ENCODE data around the gene BCAS1. TPM values are rescaled to one million over a fixed set of nuclear protein-coding genes. Genes with fewer than 3 reads are reported as not detected.

BCAS1 gene
- total RNA-seq, 1 experiment from 2014 or later, result 42.4 TPM

- DNase-seq (ENCODE audit: low spot score), result no peak
Measured at GRCh38 chr20:53962388-53962787, 108.0 kb downstream of the BCAS1 start.

- no peak for DNase-seq (ENCODE audit: low spot score)
Measured at GRCh38 chr20:53961527-53961926, 108.9 kb downstream of the BCAS1 start.

DNA sequence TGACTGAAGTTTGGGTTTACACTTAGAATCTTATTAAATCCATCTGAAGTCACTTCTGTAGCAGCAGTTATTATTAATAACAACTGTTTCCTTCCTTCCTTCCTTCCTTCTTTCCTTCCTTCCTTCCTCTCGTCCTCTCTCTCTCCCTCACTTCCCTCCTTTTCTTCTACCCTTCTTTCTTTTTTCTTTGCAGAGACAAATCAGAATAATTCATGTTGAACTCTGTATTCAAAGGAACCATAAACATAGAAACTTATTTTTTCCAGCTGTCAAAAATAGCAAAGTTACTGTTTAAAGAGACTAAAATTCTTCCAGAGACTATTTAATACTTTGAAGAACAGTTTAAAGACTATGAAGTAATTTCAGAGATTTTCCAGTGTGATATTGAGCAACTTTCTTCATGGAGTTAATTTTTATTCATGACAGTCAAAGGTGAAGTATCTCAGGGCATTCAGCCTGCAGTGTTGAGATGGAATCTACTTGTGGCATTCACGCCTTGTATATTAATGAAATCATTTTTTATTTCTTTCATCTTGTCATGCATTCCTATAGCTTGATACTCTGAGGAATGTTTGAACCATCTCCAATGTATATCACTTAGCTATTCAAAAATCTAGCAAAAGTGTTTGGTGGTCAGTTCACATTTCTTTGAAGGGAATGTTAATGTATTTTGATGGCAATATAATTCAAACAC, 109.7 kb downstream of the BCAS1 start:
- no peak for DNase-seq (ENCODE audit: low spot score)

DNA sequence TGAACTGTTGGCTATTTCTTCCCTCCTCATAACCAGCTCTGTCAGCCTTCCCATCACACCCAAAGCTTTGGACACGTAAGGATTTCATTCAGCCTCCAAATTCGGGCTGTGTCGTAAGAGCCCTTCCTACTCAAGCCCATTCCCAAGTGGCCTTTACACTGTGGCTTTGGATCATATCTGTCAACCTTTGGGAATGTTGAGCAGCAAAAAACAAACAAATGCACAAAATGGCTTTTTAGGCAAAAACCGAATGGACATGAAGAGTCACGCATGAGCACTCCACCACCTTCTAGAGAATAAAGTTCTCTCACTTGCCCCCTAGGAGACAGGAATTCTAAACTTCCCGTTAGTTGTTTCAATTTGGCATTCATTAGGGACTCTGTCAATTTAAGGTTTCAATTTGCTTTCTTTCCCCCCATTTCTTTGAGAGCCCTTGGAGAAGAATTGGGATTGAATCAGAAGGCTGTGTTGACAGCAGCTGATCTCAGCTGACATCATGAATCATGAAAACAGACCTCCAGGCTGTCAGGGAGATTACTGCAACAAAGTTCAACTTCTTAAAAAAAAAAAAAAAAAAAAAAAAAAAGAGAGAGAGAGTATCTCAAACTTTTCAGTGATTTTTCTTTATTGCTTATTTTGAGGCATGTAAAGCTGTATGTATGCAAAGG, 110.3 kb downstream of the BCAS1 start:
- no peak for DNase-seq (ENCODE audit: low spot score)

GRCh38 chr20:53958260-53958659, 112.1 kb downstream of the BCAS1 start:
- DNase-seq (ENCODE audit: low spot score), result no peak

GRCh38 chr20:53957451-53958172, 112.8 kb downstream of the BCAS1 start:
- DNase-seq (ENCODE audit: low spot score), result no peak

GRCh38 chr20:53956013-53956715, 114.2 kb downstream of the BCAS1 start:
- DNase-seq (ENCODE audit: low spot score), result no peak

- DNase-seq (ENCODE audit: low spot score), result no peak
Measured at GRCh38 chr20:53954723-53955658, 115.4 kb downstream of the BCAS1 start.

DNA sequence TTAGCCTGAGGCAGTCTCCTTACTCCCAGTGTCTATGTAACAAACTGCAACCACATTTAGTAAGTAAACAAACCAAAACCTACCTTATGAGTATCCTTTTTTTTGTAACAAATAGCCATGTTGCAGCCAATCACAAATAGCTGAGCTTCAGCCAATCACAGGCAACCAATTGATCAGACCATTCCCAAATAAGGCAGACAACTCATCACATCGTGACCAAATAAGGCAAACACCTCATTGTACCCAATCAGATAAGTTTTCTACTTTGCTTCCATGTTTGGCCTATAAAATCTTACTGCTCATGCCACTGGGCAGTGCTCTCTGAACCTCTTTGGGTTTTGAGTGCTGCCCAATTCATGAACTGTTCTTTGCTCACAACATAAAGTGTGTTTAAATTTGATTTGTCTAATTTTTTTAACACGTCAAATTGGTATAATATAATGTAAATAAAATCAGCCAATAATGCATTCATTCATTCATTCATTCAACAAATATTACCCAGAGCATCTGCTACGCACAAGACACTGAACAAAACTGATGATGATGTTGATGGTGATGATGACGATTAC, 117.8 kb downstream of the BCAS1 start:
- DNase-seq (ENCODE audit: low spot score), result no peak

GRCh38 chr20:53950578-53950977, 119.8 kb downstream of the BCAS1 start:
- no peak for DNase-seq (ENCODE audit: low spot score)

GRCh38 chr20:53950031-53950430, 120.4 kb downstream of the BCAS1 start:
- DNase-seq (ENCODE audit: low spot score), result no peak

- DNase-seq (ENCODE audit: low spot score), result peak; percentile 93
Measured at GRCh38 chr20:53949319-53949839, 121.0 kb downstream of the BCAS1 start.

DNA sequence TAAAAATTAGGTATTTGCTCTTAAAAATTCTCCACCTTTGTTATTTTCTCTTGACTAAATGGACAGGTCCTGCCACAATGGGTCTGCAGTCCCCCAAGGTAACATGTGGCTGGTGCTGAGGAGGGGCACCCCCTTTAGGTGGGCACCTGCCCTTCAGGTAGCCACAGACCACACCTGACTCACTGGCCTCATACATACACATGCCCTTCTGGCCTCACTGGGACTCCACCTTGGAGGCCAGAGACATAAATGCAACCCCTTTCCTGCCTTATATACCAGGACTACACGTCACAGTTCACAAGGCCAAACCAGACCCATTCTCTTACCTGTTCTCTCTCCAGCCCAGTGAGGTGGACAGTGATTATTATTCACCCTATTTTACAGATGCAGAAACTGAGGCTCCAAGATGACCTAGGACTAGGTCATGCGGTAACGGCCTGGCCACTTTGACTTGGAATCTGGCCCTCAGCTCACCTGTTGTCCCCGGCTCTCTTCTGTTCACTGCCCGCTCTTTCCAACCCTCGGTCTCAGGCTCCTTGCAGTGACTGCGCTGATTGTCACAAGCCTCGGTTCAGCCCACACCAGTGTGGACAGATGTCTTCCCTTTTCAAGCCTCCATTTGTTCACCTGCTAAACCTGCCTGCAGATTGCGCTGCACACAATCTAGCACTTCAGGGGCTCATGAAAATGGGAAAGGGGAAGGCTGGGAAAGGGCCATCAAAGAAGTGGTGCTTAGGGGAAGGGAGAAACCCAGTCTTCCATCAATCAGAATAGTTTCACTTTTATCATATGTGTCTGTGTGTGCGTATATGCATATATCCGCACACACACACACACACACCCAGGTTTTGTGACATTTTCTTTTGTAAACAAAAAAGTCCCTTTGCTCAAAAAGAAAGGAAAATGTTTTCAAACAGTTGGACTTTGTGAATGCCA, 121.7 kb downstream of the BCAS1 start:
- no peak for DNase-seq (ENCODE audit: low spot score)

DNA sequence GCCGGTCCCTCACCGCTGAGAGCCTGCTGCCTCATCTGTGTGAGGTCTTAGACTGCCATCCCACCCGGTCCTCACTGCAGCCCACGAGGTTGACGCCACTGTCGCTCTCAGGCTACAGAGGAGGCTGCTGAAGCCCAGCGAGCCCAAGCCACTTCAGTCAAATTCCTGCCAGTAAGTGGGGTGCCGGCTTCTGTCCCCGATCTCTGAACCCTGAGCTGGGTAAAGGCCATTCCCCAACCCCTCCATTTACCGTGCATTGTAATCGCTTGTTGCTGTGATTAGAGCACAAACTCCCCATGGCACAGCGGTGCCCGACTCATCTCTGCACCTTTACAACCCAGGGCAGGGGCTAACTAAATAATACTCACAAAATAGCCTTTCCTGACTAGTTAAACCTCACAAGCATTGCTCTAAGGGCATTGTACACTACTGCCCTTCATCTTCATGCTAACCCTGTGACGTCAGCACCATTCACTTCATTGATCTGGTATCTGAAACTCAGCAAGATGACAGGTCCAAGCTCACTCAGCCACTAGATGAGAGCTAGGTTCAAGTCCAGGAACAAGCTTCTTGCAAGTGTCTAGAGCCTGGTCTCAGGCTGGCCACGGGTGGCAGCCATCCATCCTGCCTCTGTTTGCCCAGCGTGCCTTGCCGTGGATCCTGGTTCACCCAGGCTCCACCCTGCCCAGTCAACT, 122.7 kb downstream of the BCAS1 start:
- DNase-seq (ENCODE audit: low spot score), result no peak

- no peak for DNase-seq (ENCODE audit: low spot score)
Measured at GRCh38 chr20:53946106-53946505, 124.3 kb downstream of the BCAS1 start.

DNA sequence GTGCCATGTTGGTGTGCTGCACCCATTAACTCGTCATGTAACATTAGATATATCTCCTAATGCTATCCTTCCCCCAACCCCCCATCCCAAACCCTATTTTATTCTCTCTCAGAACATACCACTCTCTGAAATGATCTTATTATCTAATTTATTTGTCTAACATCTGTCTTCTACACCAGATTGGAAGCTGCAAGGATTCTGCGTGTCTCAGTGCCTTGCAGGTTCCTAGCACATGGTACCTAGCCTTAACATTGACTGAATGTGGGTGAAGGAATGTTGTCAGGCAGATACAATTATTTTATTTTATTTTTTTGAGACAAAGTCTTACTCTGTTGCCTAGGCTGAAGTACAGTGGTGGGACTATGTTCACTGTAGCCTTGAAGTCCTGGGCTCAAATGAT, 124.9 kb downstream of the BCAS1 start:
- no peak for DNase-seq (ENCODE audit: low spot score)

GRCh38 chr20:53944796-53945195, 125.6 kb downstream of the BCAS1 start:
- DNase-seq (ENCODE audit: low spot score), result no peak

DNA sequence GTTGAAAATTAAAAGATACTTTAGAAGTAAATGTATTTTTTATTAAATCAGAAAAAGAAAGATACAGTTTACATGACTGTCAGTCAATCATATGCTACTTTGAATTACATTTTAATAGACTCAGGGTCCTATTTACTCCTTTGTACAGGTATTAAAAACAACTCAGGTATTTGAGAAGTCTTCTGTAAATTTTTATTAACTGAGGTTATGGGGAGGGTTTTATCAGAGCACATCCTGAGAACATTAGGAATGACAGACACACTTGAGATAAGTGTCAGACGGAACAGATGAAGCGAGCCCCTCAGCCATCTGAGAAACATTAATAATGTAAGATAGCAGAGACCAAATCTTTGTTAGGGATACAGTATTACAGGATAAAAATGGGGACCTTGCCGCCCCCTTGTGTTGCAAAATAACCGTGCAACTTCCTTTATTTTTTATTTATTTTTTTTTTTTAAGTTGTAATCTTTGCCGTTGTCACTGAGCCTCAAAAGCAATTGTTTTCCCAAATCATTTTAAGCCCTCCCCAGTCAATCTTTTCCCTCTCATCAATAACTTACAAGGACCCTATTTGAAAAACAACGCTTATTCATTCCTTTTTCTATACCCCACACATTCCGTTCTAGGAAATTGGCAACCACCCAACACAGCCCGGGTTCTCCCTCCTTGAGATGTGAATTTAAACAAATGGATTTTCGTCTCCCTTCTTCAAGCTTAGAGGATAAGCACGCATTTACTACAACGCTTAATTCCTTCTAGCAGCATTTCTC, 126.7 kb downstream of the BCAS1 start:
- peak; percentile 62 for DNase-seq (ENCODE audit: low spot score)
